HFF-Myc (cell line): ENCODE measurements around the gene SLC2A13.

ENCODE experiments used
- DNase-seq: peaks from one replicate; pipeline ENCODE4 v3.0.0-alpha.2; 2011; ENCODE audit warnings: low read depth; ENCODE audit errors: extremely low read depth
- H3K4me3 ChIP-seq: replicated peaks from 2 replicates; pipeline ENCODE4 v1.5.1; 2011; ENCODE audit warnings: low read depth, mild to moderate bottlenecking, control low read depth, low read length
- TF ChIP-seq, protein P1 (sequence below): IDR thresholded peaks from 2 replicates; pipeline ENCODE4 v1.5.1; 2012; ENCODE audit warnings: mild to moderate bottlenecking, low read depth, low read length, control low read depth; ENCODE audit errors: missing control alignments

The SLC2A13 gene

DNA sequence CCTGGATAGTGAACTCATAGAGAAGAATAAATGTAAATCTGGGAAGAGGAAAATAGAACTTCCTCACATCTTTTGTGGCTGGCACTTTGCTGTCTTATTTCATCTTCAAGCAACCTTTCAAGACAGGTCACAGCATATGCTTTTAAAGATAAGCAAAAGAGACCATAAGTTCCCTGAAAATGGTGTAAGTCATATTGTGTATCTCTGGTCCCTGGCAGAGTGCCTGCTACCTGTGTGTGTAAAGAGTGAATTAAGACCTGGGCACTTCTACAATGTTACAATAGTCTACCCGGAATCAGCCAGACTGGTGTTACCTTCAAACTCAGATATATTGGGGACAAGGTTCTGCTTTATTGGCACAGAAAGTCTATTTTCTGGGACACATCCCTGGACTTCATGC is 168.8 kb downstream of the SLC2A13 start:
- no peak for DNase-seq
- no peak overlapping the region for H3K4me3 ChIP-seq
- TF ChIP-seq, protein P1, sequence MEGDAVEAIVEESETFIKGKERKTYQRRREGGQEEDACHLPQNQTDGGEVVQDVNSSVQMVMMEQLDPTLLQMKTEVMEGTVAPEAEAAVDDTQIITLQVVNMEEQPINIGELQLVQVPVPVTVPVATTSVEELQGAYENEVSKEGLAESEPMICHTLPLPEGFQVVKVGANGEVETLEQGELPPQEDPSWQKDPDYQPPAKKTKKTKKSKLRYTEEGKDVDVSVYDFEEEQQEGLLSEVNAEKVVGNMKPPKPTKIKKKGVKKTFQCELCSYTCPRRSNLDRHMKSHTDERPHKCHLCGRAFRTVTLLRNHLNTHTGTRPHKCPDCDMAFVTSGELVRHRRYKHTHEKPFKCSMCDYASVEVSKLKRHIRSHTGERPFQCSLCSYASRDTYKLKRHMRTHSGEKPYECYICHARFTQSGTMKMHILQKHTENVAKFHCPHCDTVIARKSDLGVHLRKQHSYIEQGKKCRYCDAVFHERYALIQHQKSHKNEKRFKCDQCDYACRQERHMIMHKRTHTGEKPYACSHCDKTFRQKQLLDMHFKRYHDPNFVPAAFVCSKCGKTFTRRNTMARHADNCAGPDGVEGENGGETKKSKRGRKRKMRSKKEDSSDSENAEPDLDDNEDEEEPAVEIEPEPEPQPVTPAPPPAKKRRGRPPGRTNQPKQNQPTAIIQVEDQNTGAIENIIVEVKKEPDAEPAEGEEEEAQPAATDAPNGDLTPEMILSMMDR = no peak

DNA sequence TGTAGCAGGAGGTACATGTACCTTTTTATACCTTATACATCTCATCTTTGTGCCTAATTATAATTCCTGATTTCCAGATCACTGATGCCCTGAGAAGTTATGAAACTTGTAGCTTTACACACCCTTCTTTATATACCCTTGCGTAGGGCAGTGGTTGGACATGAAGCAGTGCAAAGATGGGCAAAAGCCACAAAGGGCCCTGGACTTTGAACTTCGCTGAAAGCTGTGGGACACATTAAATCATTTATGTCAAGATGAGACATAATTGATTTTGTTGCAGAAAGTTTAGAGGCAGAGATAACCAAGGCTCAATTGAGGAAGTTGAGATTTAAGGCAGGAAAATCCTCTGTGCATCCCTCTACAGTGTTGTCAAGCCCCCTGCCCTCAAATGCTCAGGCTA is 170.0 kb downstream of the SLC2A13 start:
- no peak overlapping the region for H3K4me3 ChIP-seq
- DNase-seq = no peak
- TF ChIP-seq, protein P1 = no peak

DNA sequence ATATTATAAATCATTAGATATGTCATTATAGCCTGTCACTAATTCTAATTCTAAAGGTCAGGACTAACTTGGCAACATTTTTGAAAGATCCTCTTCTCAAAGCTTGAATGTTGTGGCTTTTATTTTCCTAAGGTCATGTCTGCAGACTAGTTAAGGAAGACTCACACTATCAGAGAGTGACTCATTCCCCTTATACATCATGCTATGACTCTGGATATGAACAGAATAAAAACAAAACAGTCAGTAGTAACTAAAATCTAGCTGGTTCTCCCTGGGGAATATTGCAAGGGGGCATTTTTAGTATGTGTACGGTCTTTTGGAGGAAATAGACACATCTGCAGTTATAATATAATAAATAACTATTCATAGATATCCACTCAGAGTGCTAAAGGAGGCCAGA is 170.6 kb downstream of the SLC2A13 start:
- no peak overlapping the region for H3K4me3 ChIP-seq
- DNase-seq = no peak

DNA sequence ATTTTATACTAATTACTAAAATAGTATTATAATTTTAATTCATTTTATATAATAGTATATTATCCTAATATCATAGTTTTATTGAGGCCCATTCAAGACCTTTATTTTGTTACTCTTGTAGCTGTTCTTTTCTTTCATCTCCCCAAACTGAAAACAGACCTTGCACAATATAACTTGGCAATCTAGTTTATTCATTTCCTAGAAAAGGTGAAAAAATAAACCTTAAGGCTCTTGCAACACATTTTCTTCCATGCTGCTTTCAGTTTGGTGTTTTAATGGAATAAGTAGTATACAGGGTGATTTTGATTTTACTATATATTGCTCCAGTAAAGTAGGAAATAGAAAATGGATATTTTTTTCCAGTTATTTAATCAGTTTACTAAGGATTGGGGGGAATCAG is 174.0 kb downstream of the SLC2A13 start:
- TF ChIP-seq, protein P1 = no peak
- no peak for DNase-seq
- H3K4me3 ChIP-seq = no peak overlapping the region

More for the DNA sequence above, 170.6 kb downstream of the SLC2A13 start:
- TF ChIP-seq, protein P1 = no peak

DNA sequence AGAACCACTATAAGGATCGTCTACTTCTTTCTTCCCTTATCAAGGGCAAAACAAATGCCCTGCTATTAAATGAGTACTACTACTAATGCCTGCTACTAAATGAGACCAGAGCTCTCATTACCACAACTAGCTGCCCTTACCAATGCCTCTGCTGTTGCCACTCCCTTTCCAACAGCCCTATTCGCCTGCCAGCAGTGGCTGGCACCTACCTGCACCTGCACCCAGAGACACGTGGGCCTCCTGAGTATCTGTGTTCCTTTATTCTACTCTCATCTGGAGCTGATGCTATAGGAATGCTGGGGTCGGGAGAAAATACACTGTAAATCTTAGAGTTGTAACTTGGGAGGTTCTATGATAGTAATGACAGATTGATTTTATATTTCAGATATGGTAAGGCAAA is 174.7 kb downstream of the SLC2A13 start:
- no peak for DNase-seq
- TF ChIP-seq, protein P1 = no peak
- no peak overlapping the region for H3K4me3 ChIP-seq

DNA sequence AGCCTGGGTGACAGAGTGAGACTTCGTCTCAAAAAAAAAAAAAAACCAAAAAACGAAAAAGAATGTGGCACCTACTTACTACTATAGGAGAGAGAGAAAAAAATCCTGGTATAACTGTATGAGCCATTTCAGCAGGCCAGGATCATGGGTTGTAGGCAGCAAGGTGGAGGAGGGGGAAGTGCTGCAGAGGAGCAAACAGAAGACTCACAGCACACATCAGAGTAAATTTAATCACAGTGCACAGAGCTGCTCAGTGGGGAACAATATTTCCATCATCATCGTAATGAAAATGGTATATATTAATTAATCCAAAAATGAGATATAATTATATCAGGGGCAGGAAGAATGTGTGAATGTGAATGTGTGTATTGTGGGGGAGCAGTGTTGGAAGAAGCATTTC is 175.8 kb downstream of the SLC2A13 start:
- DNase-seq = no peak
- TF ChIP-seq, protein P1 = no peak
- no peak overlapping the region for H3K4me3 ChIP-seq

DNA sequence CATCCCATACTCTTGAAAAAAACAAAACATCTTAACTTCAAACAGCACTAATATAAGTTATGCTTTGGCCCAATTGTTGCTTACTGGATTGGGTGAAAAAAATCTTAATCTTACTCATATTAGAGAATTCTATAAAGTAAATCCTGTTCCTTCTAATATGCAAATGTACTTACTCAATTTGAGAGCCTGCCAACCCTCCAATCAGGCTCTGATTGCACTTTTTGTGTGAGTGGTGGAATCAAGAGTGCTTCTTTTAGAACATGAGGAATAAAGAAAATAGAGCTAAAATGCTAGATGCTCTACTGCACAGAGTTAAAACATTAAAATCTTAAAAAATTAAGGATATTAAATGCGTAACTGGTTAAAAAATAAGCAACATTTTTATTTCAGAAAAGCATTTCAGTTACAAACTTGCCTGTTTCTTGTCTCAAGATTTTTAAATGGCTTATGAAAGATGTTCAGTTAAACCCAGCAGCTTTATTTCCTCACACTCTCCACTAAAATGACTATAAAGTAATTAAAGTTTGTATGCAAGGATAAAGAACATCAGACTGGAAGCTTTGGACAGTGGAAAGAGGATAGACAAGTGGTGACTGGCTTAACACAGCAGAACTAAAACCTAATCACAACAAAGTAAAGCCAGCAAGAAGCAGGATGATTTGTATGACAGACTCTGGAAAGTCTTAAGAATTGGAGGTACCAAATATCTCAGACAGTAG is 177.5 kb downstream of the SLC2A13 start:
- DNase-seq = no peak
- H3K4me3 ChIP-seq = no peak overlapping the region
- TF ChIP-seq, protein P1 = no peak
